Lung (tissue), 12 donors: Measurements from ENCODE around the gene GLIS1. TPM values are rescaled to one million over a fixed set of nuclear protein-coding genes. Genes with fewer than 3 reads are reported as not detected.

Experiments
- ATAC-seq: fragments of 200-7000 bp; cut with Tn5 transposase; one replicate; pipeline ENCODE4 v1.9.1; 2020; ENCODE audit warnings: moderate number of reproducible peaks; ENCODE audit not compliant: insufficient read depth, low FRiP score
- DNase-seq, 3 donors: peaks; one replicate each; pipeline ENCODE4 v3.0.0-alpha.2; 2013 to 2017
- H3K27ac ChIP-seq, 2 donors: one replicate each; pipeline ENCODE4 v1.5.1; 2013; ENCODE audit warnings: mild to moderate bottlenecking in 2 of 2, moderate library complexity in 2 of 2, control low read depth in 1 of 2, inconsistent platforms in 1 of 2, low read depth in 1 of 2, low read length in 1 of 2
- H3K27me3 ChIP-seq, 3 donors: one replicate each; pipeline ENCODE4 v1.5.1; 2013; ENCODE audit warnings: low read length in 2 of 3; ENCODE audit not compliant: control insufficient read depth in 3 of 3, insufficient read depth in 3 of 3
- H3K36me3 ChIP-seq, 4 donors: one replicate each; pipeline ENCODE4 v1.5.1; 2013; ENCODE audit warnings: low read length in 4 of 4, mild to moderate bottlenecking in 1 of 4, moderate library complexity in 1 of 4; ENCODE audit not compliant: control insufficient read depth in 4 of 4, insufficient read depth in 4 of 4
- H3K4me1 ChIP-seq, 5 donors: one replicate each; pipeline ENCODE4 v1.5.1; 2013; ENCODE audit warnings: low read length in 5 of 5, mild to moderate bottlenecking in 2 of 5, moderate library complexity in 1 of 5; ENCODE audit not compliant: control insufficient read depth in 5 of 5, insufficient read depth in 5 of 5
- H3K4me3 ChIP-seq: one replicate; pipeline ENCODE4 v1.5.1; 2013; ENCODE audit warnings: mild to moderate bottlenecking, control low read depth, moderate library complexity
- H3K9ac ChIP-seq, 2 donors: one replicate each; pipeline ENCODE4 v1.5.1; 2013; ENCODE audit warnings: low read length in 2 of 2, control low read depth in 1 of 2; ENCODE audit not compliant: insufficient read depth in 1 of 2
- H3K9me3 ChIP-seq, 4 donors: one replicate each; pipeline ENCODE4 v1.5.1; 2013; ENCODE audit warnings: low read length in 3 of 4, mild to moderate bottlenecking in 1 of 4, moderate library complexity in 1 of 4; ENCODE audit not compliant: control insufficient read depth in 4 of 4, insufficient read depth in 3 of 4
- WGBS, 2 donors: extraction: QIAGEN DNeasy Blood & Tissue Kit; methylation state at CpG; one replicate each; pipeline ENCODE4 v1.1.7; 2013; 5-methylcytosine and 5-hydroxymethylcytosine counted together
- polyA plus RNA-seq, 2 donors: library from polyadenylated mRNA; stranded (reverse); fragments of 200-250 nt; gene quantifications; one replicate each; pipeline ENCODE4 v1.2.1, GENCODE V29; 2013
- total RNA-seq, 2 donors: library from RNA; depleted of rRNA in 1 of 2; stranded (reverse); fragments of >200 nt in 1 of 2; gene quantifications; one replicate each; pipeline ENCODE4 v1.2.1, GENCODE V29; 2014 to 2021
- TF ChIP-seq, protein P1 (sequence below): IDR thresholded peaks from 2 replicates; pipeline ENCODE4 v1.5.1; 2012; ENCODE audit warnings: mild to moderate bottlenecking; ENCODE audit errors: control extremely low read depth, extremely low read depth
- donor health status: control.
- donor health status: control.
- donor health status: Bipolar disorder and iron deficiency.
- donor health status: healthy.
- donor health status: DM: yes; HTN: yes; CAD: no.

Gene GLIS1
- total and polyA plus RNA-seq, 4 donors: 0.05 to 0.18 (median 0.17) TPM; not detected in 1

DNA sequence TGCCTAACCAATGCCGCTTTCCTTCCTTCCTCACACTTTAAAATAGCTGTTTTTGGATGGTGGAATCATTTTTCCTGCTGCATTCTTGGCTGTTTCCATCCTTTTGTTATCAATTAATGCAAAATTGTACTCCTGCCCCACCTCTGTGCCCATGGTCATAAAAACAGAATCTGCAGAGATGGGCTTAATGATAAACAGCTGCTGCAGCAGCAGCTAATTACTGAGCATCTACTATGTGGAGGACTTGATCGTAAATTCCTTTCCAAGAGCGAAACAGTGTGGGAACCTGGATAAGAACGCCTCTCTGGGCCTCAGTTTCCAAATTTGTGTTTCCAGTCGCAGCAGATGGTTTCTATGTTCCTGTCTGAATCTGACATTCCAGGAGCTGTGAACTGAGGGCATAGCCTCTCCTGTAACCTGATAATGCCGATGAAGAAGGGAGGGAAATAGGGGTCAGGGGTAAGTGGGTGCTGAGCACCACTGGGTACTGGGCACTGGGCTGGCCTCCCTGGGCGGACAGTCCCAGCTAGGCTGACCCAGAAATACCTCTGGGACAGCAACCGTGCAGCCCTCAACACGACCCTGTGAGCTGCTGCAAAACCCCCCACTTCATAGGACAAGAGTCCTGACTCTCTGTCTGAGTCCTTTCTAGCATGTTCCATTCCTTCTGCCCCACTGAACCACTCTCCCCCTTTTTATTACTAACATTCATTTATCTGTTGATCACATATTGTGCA is 158.1 kb downstream of the GLIS1 start:
- Histone ChIP-seq H3K4me3 (no peak overlapping the region), H3K9ac (no peak overlapping the region), H3K27ac (no peak overlapping the region), H3K27me3 (no peaks in the 10 kb centered on the region), H3K36me3 (no peaks in the 10 kb centered on the region), H3K9me3 (no peaks in the 10 kb centered on the region), H3K4me1 (peaks cover 0 to 12% (median 0%) of the 10 kb centered on the region in 5 donors)
- ATAC-seq (no peak), DNase-seq (no peak)
- TF ChIP-seq, protein P1, sequence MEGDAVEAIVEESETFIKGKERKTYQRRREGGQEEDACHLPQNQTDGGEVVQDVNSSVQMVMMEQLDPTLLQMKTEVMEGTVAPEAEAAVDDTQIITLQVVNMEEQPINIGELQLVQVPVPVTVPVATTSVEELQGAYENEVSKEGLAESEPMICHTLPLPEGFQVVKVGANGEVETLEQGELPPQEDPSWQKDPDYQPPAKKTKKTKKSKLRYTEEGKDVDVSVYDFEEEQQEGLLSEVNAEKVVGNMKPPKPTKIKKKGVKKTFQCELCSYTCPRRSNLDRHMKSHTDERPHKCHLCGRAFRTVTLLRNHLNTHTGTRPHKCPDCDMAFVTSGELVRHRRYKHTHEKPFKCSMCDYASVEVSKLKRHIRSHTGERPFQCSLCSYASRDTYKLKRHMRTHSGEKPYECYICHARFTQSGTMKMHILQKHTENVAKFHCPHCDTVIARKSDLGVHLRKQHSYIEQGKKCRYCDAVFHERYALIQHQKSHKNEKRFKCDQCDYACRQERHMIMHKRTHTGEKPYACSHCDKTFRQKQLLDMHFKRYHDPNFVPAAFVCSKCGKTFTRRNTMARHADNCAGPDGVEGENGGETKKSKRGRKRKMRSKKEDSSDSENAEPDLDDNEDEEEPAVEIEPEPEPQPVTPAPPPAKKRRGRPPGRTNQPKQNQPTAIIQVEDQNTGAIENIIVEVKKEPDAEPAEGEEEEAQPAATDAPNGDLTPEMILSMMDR: no peak
- 86 to 95% methylated on average over 9 of the region's 9 CpGs for WGBS, 2 donors

DNA sequence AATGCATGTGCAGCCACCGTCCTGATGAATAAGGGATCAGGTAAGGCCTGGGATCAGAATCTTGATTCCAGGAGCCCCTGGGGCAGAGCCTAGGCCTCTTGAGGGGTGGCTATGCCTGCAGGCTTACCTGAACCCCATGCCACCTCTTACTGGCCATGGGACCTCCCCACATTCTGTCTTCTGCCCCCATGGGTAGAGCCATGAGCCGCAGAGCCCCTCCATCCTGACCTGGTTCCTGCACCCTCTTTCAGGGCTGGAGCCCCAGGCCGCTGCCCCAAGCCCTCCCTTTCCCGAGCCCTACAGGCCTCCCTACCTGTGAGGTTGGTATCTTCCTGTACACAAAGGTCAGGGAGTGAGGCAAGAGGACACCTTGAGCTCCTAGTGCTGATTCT is 159.0 kb downstream of the GLIS1 start:
- no peak for DNase-seq

GRCh38 chr1:53579221-53580008 is 159.5 kb downstream of the GLIS1 start:
- WGBS, 2 donors: 83 to 87% methylated on average over 16 of the region's 16 CpGs
- H3K36me3 ChIP-seq: no peaks in the 10 kb centered on the region
- H3K27ac ChIP-seq: no peak overlapping the region
- ATAC-seq (no peak), DNase-seq (no peak)
- TF ChIP-seq, protein P1: no peak
- no peak overlapping the region for H3K9ac ChIP-seq
- no peaks in the 10 kb centered on the region for H3K27me3 ChIP-seq
- no peak overlapping the region for H3K4me3 ChIP-seq
- H3K9me3 ChIP-seq: no peaks in the 10 kb centered on the region
- H3K4me1 ChIP-seq: peaks cover 0 to 21% (median 0%) of the 10 kb centered on the region in 5 donors

More for the DNA sequence above, 159.0 kb downstream of the GLIS1 start:
- 92 to 94% methylated on average over 4 of the region's 4 CpGs for WGBS, 2 donors
- no peaks in the 10 kb centered on the region for H3K36me3 ChIP-seq
- H3K27me3 ChIP-seq: no peaks in the 10 kb centered on the region
- H3K4me3 ChIP-seq: no peak overlapping the region
- no peaks in the 10 kb centered on the region for H3K9me3 ChIP-seq
- no peak for ATAC-seq
- peaks cover 0 to 17% (median 0%) of the 10 kb centered on the region in 5 donors for H3K4me1 ChIP-seq
- TF ChIP-seq, protein P1: no peak
- H3K9ac ChIP-seq: no peak overlapping the region
- no peak overlapping the region for H3K27ac ChIP-seq
